Renal cortex interstitium (tissue), 11 donors: Measurements from ENCODE around the gene MELK. TPM values are rescaled to one million over a fixed set of nuclear protein-coding genes. Genes with fewer than 3 reads are reported as not detected.

Experiments
- DNase-seq, 11 donors: peaks; one replicate each; pipeline ENCODE4 v3.0.0-alpha.2; 2013; ENCODE audit warnings: low read depth in 9 of 11, low spot score in 4 of 11; ENCODE audit errors: extremely low read depth in 1 of 11
- polyA plus RNA-seq, 3 donors: library from polyadenylated mRNA; unstranded; fragments of 120-200 nt; gene quantifications; one replicate each; pipeline ENCODE4 v1.2.1, GENCODE V29; 2013; ENCODE audit not compliant: insufficient read length in 3 of 3

Gene MELK
- polyA plus RNA-seq, 3 donors = 16.1 to 24.9 (median 24.2) TPM

GRCh38 chr9:36642817-36643216 is 70.1 kb downstream of the MELK start:
- no peak for DNase-seq

GRCh38 chr9:36656842-36657241 is 84.1 kb downstream of the MELK start:
- DNase-seq = no peak

- DNase-seq = no peak
These were observed 86.8 kb downstream of the MELK start for GRCh38 chr9:36659500-36659899.

GRCh38 chr9:36664806-36665205 is 92.1 kb downstream of the MELK start:
- no peak for DNase-seq

GRCh38 chr9:36665387-36665786 is 92.7 kb downstream of the MELK start:
- DNase-seq = no peak

GRCh38 chr9:36665921-36666431 is 93.3 kb downstream of the MELK start:
- DNase-seq = no peak

- DNase-seq = no peak
These were observed 98.9 kb downstream of the MELK start for GRCh38 chr9:36671561-36671960.

- DNase-seq = no peak
These were observed 103.4 kb downstream of the MELK start for GRCh38 chr9:36676091-36676490.

GRCh38 chr9:36676778-36677485 is 104.2 kb downstream of the MELK start:
- DNase-seq = no peak

GRCh38 chr9:36677611-36678010 is 104.9 kb downstream of the MELK start:
- peak in 2 of 11 donors; percentile 1 to 8 for DNase-seq

- DNase-seq = no peak
These were observed 107.0 kb downstream of the MELK start for GRCh38 chr9:36679710-36680109.

- no peak for DNase-seq
These were observed 113.8 kb downstream of the MELK start for GRCh38 chr9:36686471-36686870.

- DNase-seq = no peak
These were observed 117.9 kb downstream of the MELK start for GRCh38 chr9:36690412-36691168.

- DNase-seq = no peak
These were observed 119.0 kb downstream of the MELK start for GRCh38 chr9:36691671-36692070.

GRCh38 chr9:36698984-36699383 is 126.3 kb downstream of the MELK start:
- DNase-seq = no peak

- no peak for DNase-seq
These were observed 131.5 kb downstream of the MELK start for GRCh38 chr9:36704148-36704547.

- no peak for DNase-seq
These were observed 141.1 kb downstream of the MELK start for GRCh38 chr9:36713515-36714490.

- DNase-seq = no peak
These were observed 143.8 kb downstream of the MELK start for GRCh38 chr9:36716496-36716895.

GRCh38 chr9:36717276-36717675 is 144.6 kb downstream of the MELK start:
- no peak for DNase-seq
